Stimulated activated CD8-positive, alpha-beta memory T cell treated with anti-CD3 and anti-CD28 coated beads, Interleukin-4, amount 100 ng/mL, for 48 hours (primary cell): ENCODE measurements around the gene BRME1.
A peak's percentile ranks its signal among the peaks of the same experiment; 100 is the strongest.

ENCODE experiments used
- DNase-seq: peaks from one replicate; pipeline ENCODE4 v3.0.0-alpha.2; 2020

The BRME1 gene

GRCh38 chr19:13843104-13843921, 62.6 kb downstream of the BRME1 start:
- peak; percentile 30 for DNase-seq

DNA sequence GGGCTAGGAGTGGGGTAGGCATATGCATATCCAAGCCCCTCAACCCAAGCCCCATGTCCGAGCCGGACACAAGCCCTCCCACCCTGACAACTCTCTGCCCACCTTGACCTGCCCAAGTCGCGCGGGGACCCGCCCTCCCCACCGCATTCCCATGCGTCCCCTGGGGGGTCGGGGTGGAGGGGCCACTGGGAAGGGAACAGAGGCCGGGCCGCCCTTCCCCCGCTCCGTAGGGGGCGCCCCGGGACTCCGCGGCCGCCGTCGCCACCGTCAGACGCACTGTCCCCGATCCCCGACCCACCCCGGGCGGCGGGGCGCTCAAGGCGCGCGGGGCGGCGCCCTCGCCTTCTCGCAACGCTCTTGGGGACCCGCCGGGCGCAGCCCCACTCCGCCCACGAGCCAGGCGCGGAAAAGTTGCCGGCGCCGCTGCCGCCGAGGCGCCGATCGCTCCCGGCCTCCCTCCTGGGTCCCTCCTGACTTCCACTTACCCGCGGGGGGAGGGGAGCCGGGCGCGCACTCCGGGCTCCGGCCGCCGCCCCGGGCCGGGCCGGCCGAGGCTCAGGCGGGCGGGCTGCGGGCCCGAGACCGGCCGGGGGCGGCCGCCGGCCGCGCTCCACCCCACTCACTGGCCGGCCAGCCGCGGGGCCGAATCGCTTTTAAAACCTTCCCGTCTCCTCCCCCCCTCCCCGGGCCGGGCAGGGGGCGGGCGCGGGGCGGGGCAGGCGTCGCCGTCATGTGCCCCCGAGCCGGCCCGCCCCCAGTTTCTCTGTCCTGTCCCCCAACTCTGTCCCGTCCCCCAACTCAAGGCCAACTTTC, 63.4 kb downstream of the BRME1 start:
- peak; percentile 80 for DNase-seq

GRCh38 chr19:13841962-13842290, 64.0 kb downstream of the BRME1 start:
- peak; percentile 43 for DNase-seq

DNA sequence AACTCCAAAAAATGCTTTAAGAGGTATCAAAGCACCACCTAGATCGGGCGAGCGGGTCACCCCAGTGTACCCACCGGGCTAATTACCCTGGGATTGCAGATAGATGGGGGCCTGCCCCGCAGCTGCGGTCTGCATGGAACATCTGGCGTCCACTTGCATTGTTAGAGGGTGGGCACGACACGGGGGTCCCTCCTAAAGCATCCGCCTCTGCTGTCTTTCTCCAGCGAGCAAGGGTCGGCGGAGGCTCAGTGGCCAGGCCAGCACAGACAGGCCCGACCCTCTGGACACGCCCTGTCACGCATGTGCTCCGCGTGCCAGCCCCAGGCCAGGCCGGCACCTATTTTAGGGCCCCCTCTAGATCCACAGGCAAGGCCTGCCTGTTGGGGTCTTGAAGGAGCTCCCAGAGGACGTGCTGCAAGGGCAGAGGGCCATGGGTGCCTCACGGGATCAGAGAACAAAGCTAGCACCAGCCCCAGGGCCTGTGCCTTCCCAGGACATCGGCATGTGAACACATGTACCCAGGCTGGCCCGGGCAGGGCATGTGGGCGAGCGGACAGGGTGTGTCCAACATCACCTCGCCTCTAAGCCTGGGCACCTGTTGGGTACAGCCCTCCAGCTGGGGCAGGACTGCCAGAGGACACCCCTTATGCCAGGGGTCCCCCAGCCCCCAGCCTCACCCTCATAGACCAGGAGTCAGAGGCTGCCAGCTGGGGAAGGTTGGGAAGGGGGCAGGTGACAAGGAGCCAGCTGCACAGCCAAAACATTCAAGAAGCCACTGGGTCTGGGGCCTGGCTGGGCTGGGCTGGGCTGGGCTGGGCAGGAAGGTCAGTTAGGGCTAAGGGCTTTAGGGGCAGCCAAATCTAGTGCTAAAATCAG, 64.6 kb downstream of the BRME1 start:
- DNase-seq: peak; percentile 61

GRCh38 chr19:13840305-13841085, 65.4 kb downstream of the BRME1 start:
- peak; percentile 68 for DNase-seq

DNA sequence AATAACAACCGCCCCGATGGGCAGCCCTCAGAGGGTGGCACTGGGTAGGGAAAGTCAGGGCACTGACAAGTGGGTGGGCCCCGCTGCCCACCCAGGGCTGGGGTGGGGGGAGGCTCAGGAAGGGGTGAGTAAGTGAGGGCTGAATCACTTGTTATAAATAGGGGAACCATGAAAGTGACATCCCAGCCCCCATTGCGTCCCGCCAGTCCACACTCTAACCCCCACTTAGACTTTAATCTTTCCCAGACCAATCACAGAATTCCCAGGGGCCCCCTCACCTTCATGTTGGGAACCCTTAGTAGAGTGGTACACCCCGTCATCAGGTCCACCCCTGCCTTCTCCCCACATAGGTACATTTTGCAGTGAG, 66.0 kb downstream of the BRME1 start:
- no peak for DNase-seq

- DNase-seq: peak; percentile 90
These were observed 66.6 kb downstream of the BRME1 start for GRCh38 chr19:13839130-13839937.

GRCh38 chr19:13838435-13839129, 67.3 kb downstream of the BRME1 start:
- peak; percentile 42 for DNase-seq

DNA sequence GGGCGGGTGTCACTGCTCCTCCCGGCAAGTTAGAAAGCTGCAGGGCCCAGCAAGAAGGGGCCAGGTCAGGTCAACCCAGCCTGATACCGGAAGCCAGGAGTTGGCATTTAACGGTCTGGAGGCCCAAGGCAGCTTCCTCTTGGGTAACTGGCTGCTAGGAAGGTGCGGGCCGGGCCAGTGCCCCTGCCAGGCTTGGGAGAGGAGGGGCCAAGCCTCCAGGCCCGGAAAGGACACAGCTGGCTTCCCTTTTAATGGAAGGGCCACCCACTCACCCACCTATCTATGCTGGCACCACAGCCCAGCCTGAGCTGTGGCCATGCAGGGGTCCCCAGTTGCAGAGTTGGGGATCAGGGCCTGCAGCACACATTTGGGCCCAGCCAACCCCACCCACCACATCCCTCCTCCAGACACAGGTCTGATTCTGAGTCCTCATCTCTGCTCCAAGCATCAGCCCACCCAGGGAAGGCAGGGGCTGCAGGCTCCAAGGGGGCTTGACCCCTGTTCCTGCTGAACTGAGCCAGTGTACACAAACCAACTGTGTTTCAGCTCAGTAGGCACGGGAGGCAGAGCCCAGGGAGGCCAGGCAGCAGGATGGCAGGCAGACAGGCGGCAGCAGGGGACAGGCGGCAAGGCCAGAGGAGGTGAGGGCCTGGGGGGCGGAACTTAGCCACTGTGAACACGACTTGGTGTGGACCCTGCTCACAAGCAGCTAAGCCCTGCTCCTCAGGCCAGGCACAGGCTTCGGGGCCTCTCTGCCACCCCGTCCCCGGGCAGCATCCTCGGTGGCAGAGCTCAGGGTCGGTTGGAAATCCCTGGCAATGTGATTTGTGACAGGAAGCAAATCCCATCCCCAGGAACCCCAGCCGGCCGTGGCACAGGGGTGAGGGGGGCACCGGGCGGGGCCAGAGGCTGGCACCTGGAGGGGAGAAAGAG, 69.9 kb downstream of the BRME1 start:
- peak; percentile 35 for DNase-seq

DNA sequence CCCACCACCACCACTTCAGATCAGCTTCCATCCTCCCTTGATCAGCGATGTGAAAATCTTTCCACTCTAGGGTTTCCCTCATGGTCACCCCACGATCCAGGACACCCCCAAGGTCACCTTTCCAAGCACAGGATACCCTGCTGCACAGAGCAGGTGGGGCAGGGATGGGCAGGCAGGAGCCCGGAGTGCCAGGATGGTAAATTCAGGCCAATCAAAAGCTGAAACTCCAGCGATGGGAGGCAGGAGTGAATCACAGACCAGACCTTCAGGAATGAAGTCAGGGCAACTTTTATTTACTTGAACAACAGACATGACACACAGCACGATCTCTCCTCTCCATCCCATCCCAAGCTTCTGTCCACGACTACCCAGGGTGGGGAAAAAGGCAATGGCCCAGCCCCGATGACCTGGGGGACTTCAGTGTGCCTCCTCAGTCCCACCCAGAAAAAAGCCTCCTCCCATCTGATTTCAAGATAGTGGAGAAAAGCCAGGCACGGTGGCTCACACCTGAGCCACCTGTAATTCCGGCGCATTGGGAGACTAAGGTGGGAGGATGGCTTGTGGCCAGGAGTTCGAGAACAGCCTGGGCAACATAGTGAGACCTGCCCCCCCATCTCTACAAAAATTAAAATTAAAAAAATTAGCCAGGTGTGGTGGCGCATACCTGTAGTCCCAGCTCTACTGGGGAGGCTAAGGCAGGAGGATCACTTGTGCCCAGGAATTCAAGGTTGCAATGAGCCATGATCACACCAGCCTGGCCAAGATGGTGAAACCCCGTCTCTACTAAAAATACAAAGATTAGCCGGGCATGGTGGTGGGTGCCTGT, 71.5 kb downstream of the BRME1 start:
- DNase-seq: no peak

DNA sequence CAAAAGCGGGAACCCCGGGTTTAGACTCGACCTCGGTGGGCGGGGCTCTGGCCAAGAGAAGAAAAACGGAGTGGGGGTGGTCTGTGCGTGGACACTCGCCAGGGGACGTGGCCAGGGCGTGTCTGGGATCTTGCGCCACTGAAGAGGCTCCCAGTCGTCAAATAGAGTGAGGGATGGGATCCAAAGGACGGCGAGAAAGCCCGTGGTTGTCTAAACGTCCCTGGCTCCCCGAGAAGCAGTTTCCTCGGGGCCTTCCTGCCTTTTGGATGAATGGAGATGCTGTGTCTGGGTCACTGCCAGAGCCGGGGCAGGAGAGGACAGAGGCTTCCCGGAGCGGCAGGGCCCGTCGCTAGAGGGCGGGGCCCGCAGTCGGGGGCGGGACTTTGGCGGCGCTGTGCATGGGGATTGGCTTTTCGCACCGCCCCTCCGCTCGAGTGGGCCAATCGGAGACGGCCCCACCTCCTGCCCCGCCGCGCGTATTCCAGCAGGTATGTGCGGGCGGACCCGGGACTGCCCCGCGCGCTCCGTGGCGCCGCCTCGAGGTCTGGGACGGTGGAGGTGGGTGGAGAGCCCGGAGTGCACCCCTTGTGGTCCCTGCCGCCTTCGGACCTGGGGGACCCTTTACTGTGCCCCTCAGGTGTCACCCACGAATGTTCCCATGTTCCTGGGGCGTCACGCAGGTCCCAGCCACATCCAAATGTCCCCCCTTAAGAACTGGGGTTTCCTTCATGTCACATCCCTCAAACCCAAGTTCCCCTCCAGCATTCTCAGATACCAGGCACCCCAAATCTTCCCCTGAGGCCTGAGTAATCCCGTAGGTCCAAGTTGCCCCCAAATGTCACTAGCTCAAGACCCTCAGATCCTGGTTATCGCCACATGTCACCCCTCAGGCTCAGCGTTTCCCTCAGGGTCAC, 72.3 kb downstream of the BRME1 start:
- DNase-seq: peak; percentile 97
